ENCODE measurements around the gene AMACR.

- TF ChIP-seq EZH2 (IDR thresholded peaks at IDR 0.05; ENCODE audit: borderline replicate concordance, low read length), result no peak
- TF ChIP-seq CTCF (IDR thresholded peaks at IDR 0.05; ENCODE audit: low read length), result no peak
Measured at GRCh38 chr5:33976307-33976706, 31.5 kb downstream of the AMACR start.

Data from OCI-LY1 (cell line).